ENCODE measurements around the gene ZFHX2. TPM values are rescaled to one million over a fixed set of nuclear protein-coding genes. Genes with fewer than 3 reads are reported as not detected.
"Not testable (repeated sequence)": the region's sequence is repeated elsewhere in the genome, so short reads cannot be mapped to it uniquely, and the experiment has no call there.

Gene ZFHX2
- total RNA-seq (1 to 10 TPM in 1 of 2 experiments, under 1 TPM in 1; 0.62 to 1.0 TPM), polyA plus RNA-seq (under 1 TPM; 0.02 to 0.23 (median 0.03) TPM), total RNA-seq (0.49 to 3.5 (median 0.84) reads per million in 6 experiments)

- peak within 1 kb of the TSS in 9 of 10 donors; percentile 73 to 95 (median 86) for H3K27ac Mint-ChIP-seq
- no peaks in the 10 kb centered on the region for H3K9me3 Mint-ChIP-seq
- peak within 1 kb of the TSS in 3 of 10 donors; percentile 15 to 90 (median 87) for H3K4me3 Mint-ChIP-seq
- peak; percentile 55 to 80 (median 63) for DNase-seq
- POLR2A ChIA-PET, result interaction anchor here (1.0 to 2.5 kb wide), 5 partner anchors 9 to 231 kb away, joined by 4 to 10 read pairs (median 5); partner anchors contain the start of genes NGDN and PABPN1
- peaks cover 3 to 21% (median 16%) of the 10 kb centered on the region in 4 donors for H3K4me1 Mint-ChIP-seq
- H3K36me3 Mint-ChIP-seq, result no peaks in the 10 kb centered on the region
- no peaks in the 10 kb centered on the region for H3K27me3 Mint-ChIP-seq
- peak; percentile 50 to 60 for ATAC-seq
Observed at GRCh38 chr14:23551266-23552028, at the start of gene ZFHX2. ZFHX2 (minus strand) TSS chr14:23551765; CDS start chr14:23535325, 16,440 bp downstream.

- H3K4me1 Mint-ChIP-seq, result peaks cover 0 to 4% (median 3%) of the 10 kb centered on the region in 4 donors
- POLR2A ChIA-PET, result no interaction called here
- H3K36me3 Mint-ChIP-seq, result peaks cover 0 to 11% (median 6%) of the 10 kb centered on the region in 3 donors
- ATAC-seq (no peak), DNase-seq (no peak)
- H3K27me3 Mint-ChIP-seq, result peaks cover 0 to 5% (median 0%) of the 10 kb centered on the region in 5 donors
- H3K27ac Mint-ChIP-seq, result no peak overlapping the region
- H3K4me3 Mint-ChIP-seq, result no peak overlapping the region
- H3K9me3 Mint-ChIP-seq, result peaks cover 0 to 13% (median 5%) of the 10 kb centered on the region in 9 donors
Observed at GRCh38 chr14:23600806-23601205, 49.2 kb upstream of the ZFHX2 start.

- ATAC-seq (no peak), DNase-seq (no peak)
- Mint-ChIP-seq H3K9me3 (peaks cover 0 to 13% (median 5%) of the 10 kb centered on the region in 9 donors), H3K4me1 (peaks cover 0 to 2% (median 0%) of the 10 kb centered on the region in 4 donors), H3K27me3 (peaks cover 0 to 5% (median 0%) of the 10 kb centered on the region in 5 donors), H3K36me3 (peaks cover 0 to 11% (median 6%) of the 10 kb centered on the region in 3 donors), H3K27ac (no peak overlapping the region), H3K4me3 (no peak overlapping the region)
- POLR2A ChIA-PET, result no interaction called here
Observed at GRCh38 chr14:23600322-23600707, 48.8 kb upstream of the ZFHX2 start.

GRCh38 chr14:23594191-23594590 is 42.6 kb upstream of the ZFHX2 start:
- POLR2A ChIA-PET, result not testable (repeated sequence)

GRCh38 chr14:23590198-23590597 is 38.6 kb upstream of the ZFHX2 start:
- Mint-ChIP-seq H3K4me1 (peaks cover 0 to 11% (median 10%) of the 10 kb centered on the region in 4 donors), H3K4me3 (no peak overlapping the region), H3K36me3 (peaks cover 0 to 5% (median 0%) of the 10 kb centered on the region in 3 donors), H3K27ac (peak overlapping the region in 1 of 10 donors; percentile 71), H3K27me3 (peaks cover 3 to 19% (median 11%) of the 10 kb centered on the region in 5 donors), H3K9me3 (no peaks in the 10 kb centered on the region)
- POLR2A ChIA-PET, result interaction anchor here (0.6 to 2.2 kb wide), 2 partner anchors 12 to 21 kb away, joined by 4 to 9 read pairs; partner anchors contain the start of gene JPH4
- ATAC-seq, result no peak
- DNase-seq, result no peak

More at GRCh38 chr14:23594191-23594590, 42.6 kb upstream of the ZFHX2 start:
- not testable (repeated sequence) for H3K27ac Mint-ChIP-seq, H3K4me1 Mint-ChIP-seq, H3K36me3 Mint-ChIP-seq, H3K4me3 Mint-ChIP-seq, H3K27me3 Mint-ChIP-seq, ATAC-seq, DNase-seq, H3K9me3 Mint-ChIP-seq

GRCh38 chr14:23589606-23590005 is 38.0 kb upstream of the ZFHX2 start:
- peaks cover 0 to 5% (median 0%) of the 10 kb centered on the region in 3 donors for H3K36me3 Mint-ChIP-seq
- DNase-seq, result no peak
- peaks cover 3 to 19% (median 11%) of the 10 kb centered on the region in 5 donors for H3K27me3 Mint-ChIP-seq
- no peak overlapping the region for H3K27ac Mint-ChIP-seq
- H3K4me3 Mint-ChIP-seq, result no peak overlapping the region
- no peaks in the 10 kb centered on the region for H3K9me3 Mint-ChIP-seq
- POLR2A ChIA-PET, result interaction anchor here (0.6 to 2.2 kb wide), 4 partner anchors 11 to 341 kb away, joined by 3 to 9 read pairs (median 4); partner anchors contain the start of gene JPH4
- ATAC-seq, result no peak
- peaks cover 0 to 11% (median 10%) of the 10 kb centered on the region in 4 donors for H3K4me1 Mint-ChIP-seq

GRCh38 chr14:23588884-23589598 is 37.5 kb upstream of the ZFHX2 start:
- peak overlapping the region in 3 of 10 donors; percentile 27 to 49 (median 40) for H3K27ac Mint-ChIP-seq
- ATAC-seq, result peak; percentile 96 to 97
- H3K4me3 Mint-ChIP-seq, result peak overlapping the region in 3 of 10 donors; percentile 12 to 39 (median 31)
- H3K27me3 Mint-ChIP-seq, result peaks cover 4 to 23% (median 11%) of the 10 kb centered on the region in 5 donors
- POLR2A ChIA-PET, result interaction anchor here (0.7 to 2.2 kb wide), 4 partner anchors 22 to 344 kb away, joined by 3 to 9 read pairs (median 3); no protein-coding TSS in a partner anchor
- peaks cover 0 to 5% (median 0%) of the 10 kb centered on the region in 3 donors for H3K36me3 Mint-ChIP-seq
- H3K9me3 Mint-ChIP-seq, result no peaks in the 10 kb centered on the region
- DNase-seq, result peak; percentile 71 to 91 (median 81)
- H3K4me1 Mint-ChIP-seq, result peaks cover 0 to 11% (median 10%) of the 10 kb centered on the region in 4 donors

- Mint-ChIP-seq H3K27me3 (peaks cover 7 to 48% (median 27%) of the 10 kb centered on the region in 5 donors), H3K4me1 (peaks cover under 1 to 11% (median 10%) of the 10 kb centered on the region in 4 donors)
- H3K9me3 Mint-ChIP-seq, H3K36me3 Mint-ChIP-seq, H3K27ac Mint-ChIP-seq, DNase-seq, ATAC-seq, POLR2A ChIA-PET, H3K4me3 Mint-ChIP-seq: not testable (repeated sequence)
Observed at GRCh38 chr14:23584527-23585203, 33.1 kb upstream of the ZFHX2 start.

- H3K36me3 Mint-ChIP-seq, H3K4me1 Mint-ChIP-seq, H3K27ac Mint-ChIP-seq, H3K9me3 Mint-ChIP-seq, ATAC-seq, POLR2A ChIA-PET, H3K4me3 Mint-ChIP-seq, DNase-seq: not testable (repeated sequence)
- peaks cover 7 to 53% (median 31%) of the 10 kb centered on the region in 5 donors for H3K27me3 Mint-ChIP-seq
Observed at GRCh38 chr14:23583761-23584526, 32.4 kb upstream of the ZFHX2 start.

- peak overlapping the region in 1 of 10 donors; percentile 3 for H3K27ac Mint-ChIP-seq
- no peak overlapping the region for H3K4me3 Mint-ChIP-seq
- no peak for DNase-seq
- peaks cover 8 to 54% (median 34%) of the 10 kb centered on the region in 5 donors for H3K27me3 Mint-ChIP-seq
- peaks cover 0 to 5% (median 0%) of the 10 kb centered on the region in 3 donors for H3K36me3 Mint-ChIP-seq
- H3K4me1 Mint-ChIP-seq, result peaks cover 3 to 11% (median 6%) of the 10 kb centered on the region in 4 donors
- H3K9me3 Mint-ChIP-seq, result no peaks in the 10 kb centered on the region
- ATAC-seq, result no peak
- POLR2A ChIA-PET, result no interaction called here
Observed at GRCh38 chr14:23582906-23583760, 31.6 kb upstream of the ZFHX2 start.

GRCh38 chr14:23580948-23581281 is 29.4 kb upstream of the ZFHX2 start:
- no peak overlapping the region for H3K4me3 Mint-ChIP-seq
- no peak for DNase-seq
- no peaks in the 10 kb centered on the region for H3K9me3 Mint-ChIP-seq
- peaks cover 0 to 3% (median 0%) of the 10 kb centered on the region in 3 donors for H3K36me3 Mint-ChIP-seq
- peaks cover 14 to 65% (median 38%) of the 10 kb centered on the region in 5 donors for H3K27me3 Mint-ChIP-seq
- H3K4me1 Mint-ChIP-seq, result peaks cover 13 to 32% (median 16%) of the 10 kb centered on the region in 4 donors
- no peak for ATAC-seq
- H3K27ac Mint-ChIP-seq, result peak overlapping the region in 1 of 10 donors; percentile 34
- POLR2A ChIA-PET, result interaction anchor here (1.5 kb wide), 1 partner anchor 14 kb away, joined by 4 read pairs; the partner anchor contains the start of gene AP1G2
